K562 (cell line): ENCODE data around the gene NUDT1. TPM values are rescaled to one million over a fixed set of nuclear protein-coding genes. Genes with fewer than 3 reads are reported as not detected.

Experiments
- ATAC-seq: fragments of 200-7000 bp; cut with Tn5 transposase; 3 replicates; pipeline ENCODE4 v1.9.1; 2020; ENCODE audit warnings: moderate library complexity
- BruUV-seq: library from RNA; stranded (reverse); fragments of 400-500 nt; replicated peaks from 2 replicates; lab custom pipeline; 2021; lab: Mats Ljungman, UMichigan
- CTCF ChIA-PET: fragments of 300-600 bp; formaldehyde crosslinking; extraction: SDS; loops from one replicate; lab custom pipeline; 2021; ENCODE audit warnings: low intra/inter-chr PET ratio; lab: Yijun Ruan, JAX
- POLR2A ChIA-PET: fragments of 300-600, 350-650 bp; sonication (Branson Sonifier 250); formaldehyde crosslinking; extraction: SDS; loops from one replicate; lab custom pipeline; 2021; ENCODE audit warnings: antibody characterized with exemption, inconsistent platforms; lab: Yijun Ruan, JAX
- DNase-seq, 4 experiments: peaks; one replicate each; pipeline versions ENCODE4 v3.0.0 to v3.0.0-alpha.2; 2011 to 2018; ENCODE audit warnings: low spot score in 3 of 4, mixed read lengths in 3 of 4; ENCODE audit errors: extremely low read depth in 1 of 4
- FAIRE-seq: peaks from 2 replicates; lab custom pipeline; 2011; peaks lifted over from hg19 to GRCh38; lab: Jason Lieb, UNC
- H2AFZ ChIP-seq: 2 replicates; pipeline ENCODE4 v1.6.0; 2011; ENCODE audit warnings: low read depth, low read length, control low read depth, inconsistent platforms
- H3K27ac ChIP-seq: fragments of 200-600 bp; 3 replicates; pipeline ENCODE4 v1.8.0; 2011; ENCODE audit warnings: low read depth, mild to moderate bottlenecking, control low read depth, inconsistent platforms, low read length, moderate library complexity, mixed read lengths; ENCODE audit errors: extremely low read depth
- H3K27me3 ChIP-seq, 2 experiments: fragments of 300-600 bp in 1 of 2; 2 replicates in 1 of 2; 3 replicates in 1 of 2; pipeline versions ENCODE4 v1.6.0 to v1.8.0; 2011; ENCODE audit warnings: inconsistent platforms in 2 of 2, low read length in 2 of 2, mild to moderate bottlenecking in 1 of 2, mixed read lengths in 1 of 2, moderate library complexity in 1 of 2; ENCODE audit not compliant: control insufficient read depth in 2 of 2, insufficient read depth in 2 of 2
- H3K36me3 ChIP-seq: fragments of 300-600 bp; 3 replicates; pipeline ENCODE4 v1.8.0; 2011; ENCODE audit warnings: mild to moderate bottlenecking, low read length, inconsistent platforms; ENCODE audit not compliant: control insufficient read depth, insufficient read depth
- H3K4me1 ChIP-seq, 2 experiments: fragments of 200-600 bp in 1 of 2; replicated peaks in 1 of 2; 2 replicates in 1 of 2; 3 replicates in 1 of 2; pipeline versions ENCODE4 v1.5.1 to v1.8.0; 2011; ENCODE audit warnings: inconsistent platforms in 2 of 2, low read length in 2 of 2, mild to moderate bottlenecking in 1 of 2, mixed read lengths in 1 of 2, moderate library complexity in 1 of 2; ENCODE audit not compliant: control insufficient read depth in 2 of 2, insufficient read depth in 2 of 2
- H3K4me2 ChIP-seq: 2 replicates; pipeline ENCODE4 v1.6.1; 2011; ENCODE audit warnings: low read length, control low read depth, inconsistent platforms, mixed read lengths; ENCODE audit not compliant: insufficient read depth
- H3K4me3 ChIP-seq: fragments of 200-600 bp; sonication (generic), shearing (Covaris generic); 2 replicates; pipeline ENCODE4 v1.5.1; 2016; ENCODE audit warnings: control low read depth, inconsistent platforms
- H3K79me2 ChIP-seq: fragments of 200-600 bp; 3 replicates; pipeline ENCODE4 v1.8.0; 2011; ENCODE audit warnings: low read length, inconsistent platforms; ENCODE audit not compliant: control insufficient read depth, insufficient read depth
- H3K9ac ChIP-seq, 2 experiments: 2 replicates each; pipeline versions ENCODE4 v1.6.0 to v1.6.1; 2011; ENCODE audit warnings: low read depth in 2 of 2, low read length in 2 of 2, control low read depth in 1 of 2, inconsistent platforms in 1 of 2, mild to moderate bottlenecking in 1 of 2, mixed read lengths in 1 of 2; ENCODE audit not compliant: insufficient read depth in 1 of 2
- H3K9me1 ChIP-seq: one replicate; pipeline ENCODE4 v1.6.0; 2011; ENCODE audit warnings: inconsistent platforms, mild to moderate bottlenecking, low read length, moderate library complexity; ENCODE audit not compliant: control insufficient read depth, insufficient read depth
- H3K9me3 ChIP-seq: replicated peaks from 2 replicates; pipeline ENCODE4 v1.5.1; 2011; ENCODE audit warnings: low read depth, low read length, inconsistent platforms; ENCODE audit not compliant: control insufficient read depth, insufficient read depth
- H4K20me1 ChIP-seq: replicated peaks from 2 replicates; pipeline ENCODE4 v1.6.1; 2011; ENCODE audit warnings: low read length, inconsistent platforms, mixed read lengths; ENCODE audit not compliant: control insufficient read depth, insufficient read depth
- HMGN3 ChIP-seq: IDR thresholded peaks from 2 replicates; pipeline ENCODE4 v1.6.1; 2011; ENCODE audit warnings: borderline replicate concordance, low read depth, mild to moderate bottlenecking, mixed read lengths, low read length; ENCODE audit not compliant: insufficient read length; ENCODE audit errors: extremely low read depth
- NELFE ChIP-seq: IDR thresholded peaks from 2 replicates; pipeline ENCODE4 v1.6.1; 2011; ENCODE audit warnings: mild to moderate bottlenecking; ENCODE audit not compliant: insufficient read depth, insufficient read length
- RUNX1 ChIP-seq: sonication (generic); IDR thresholded peaks from 2 replicates; pipeline ENCODE4 v1.6.1; 2016; ENCODE audit warnings: antibody characterized with exemption, low read depth
- SMC3 ChIP-seq: conservative IDR thresholded peaks from 2 replicates; pipeline ENCODE4 v1.6.1; 2011; ENCODE audit warnings: low read depth, low read length, improper control_type of control experiment; ENCODE audit not compliant: insufficient read depth
- TGIF2 ChIP-seq: sonication (generic); formaldehyde crosslinking; IDR thresholded peaks from 2 replicates; pipeline ENCODE4 v1.8.1; 2022; ENCODE audit warnings: mild to moderate bottlenecking, missing genetic modification reagents, moderate library complexity
- ZKSCAN3 ChIP-seq: fragments of 250-450 bp; sonication (Bioruptor Pico); IDR thresholded peaks from 2 replicates; pipeline ENCODE4 v1.4.0; 2020
- ZNF41 ChIP-seq: fragments of 250-450 bp; sonication (Bioruptor Pico); conservative IDR thresholded peaks from 2 replicates; pipeline ENCODE4 v1.4.0; 2020; ENCODE audit warnings: mild to moderate bottlenecking
- ZNF589 ChIP-seq: fragments of 200-800 bp; sonication (Bioruptor generic); IDR thresholded peaks from 2 replicates; pipeline ENCODE4 v1.6.1; 2016; ENCODE audit warnings: low read depth, missing genetic modification characterization, missing compliant biosample characterization
- WGBS: fragments of 100-300 bp; shearing (Covaris generic); methylation state at CpG from one replicate; pipeline ENCODE4 v1.1.6; 2016; ENCODE audit warnings: low coverage, mixed read lengths; ENCODE audit not compliant: insufficient coverage; ENCODE audit errors: missing lambda C conversion rate; 5-methylcytosine and 5-hydroxymethylcytosine counted together
- in situ Hi-C: fragments of 300-500 bp; cut with MboI; formaldehyde crosslinking; loops from 4 replicates; pipeline ENCODE4 v1.15.0; 2018; ENCODE audit warnings: inconsistent platforms, mixed read lengths
- intact Hi-C: fragments of 100-400 bp; cut with micrococcal nuclease; formaldehyde crosslinking; loops from 2 replicates; pipeline ENCODE4 v1.14.2; 2022
- polyA plus RNA-seq, 8 experiments: library from polyadenylated mRNA; depleted of rRNA in 4 of 8; stranded (reverse) in 5 of 8; unstranded in 3 of 8; fragments of >200 nt; fragmentation: Nextera tagmentation in 2 of 8; fragmentation: Illumina TruSeq in 1 of 8; extraction: Ambion mirVana in 2 of 8; extraction: Trizol in 1 of 8; gene quantifications; 2 replicates each; pipeline versions ENCODE4 v1.2.1 to v1.2.3, GENCODE V29; 2011 to 2014; ENCODE audit warnings: inconsistent platforms in 1 of 8, missing spikeins in 1 of 8
- total RNA-seq, 7 experiments: library from RNA; depleted of rRNA in 6 of 7; stranded (reverse); fragments of >200 nt in 6 of 7; fragmentation: Illumina TruSeq in 2 of 7; extraction: Trizol in 2 of 7; gene quantifications; 2 replicates each; pipeline versions ENCODE4 v1.2.1 to v1.2.3, GENCODE V29; 2011 to 2021; ENCODE audit warnings: low replicate concordance in 1 of 7
- TF ChIP-seq, protein P1 (sequence below): fragments of 450-650 bp; IDR thresholded peaks from 2 replicates; pipeline ENCODE4 v1.6.1; 2017; ENCODE audit warnings: mild to moderate bottlenecking, moderate library complexity
- TF ChIP-seq, protein P2 (sequence below): fragments of 450-650 bp; IDR thresholded peaks from 2 replicates; pipeline ENCODE4 v1.6.1; 2018; ENCODE audit not compliant: partially characterized antibody
- TF ChIP-seq, protein P3 (sequence below): sonication (generic); formaldehyde crosslinking; IDR thresholded peaks from 2 replicates; pipeline ENCODE4 v1.8.1; 2022; ENCODE audit warnings: missing genetic modification reagents

Gene NUDT1
- total and polyA plus RNA-seq, 9 of the 15 experiments (the other 6 are each of a cell fraction or from before 2014, with no cell fraction given): 5.3 to 73.3 (median 29.6) TPM

DNA sequence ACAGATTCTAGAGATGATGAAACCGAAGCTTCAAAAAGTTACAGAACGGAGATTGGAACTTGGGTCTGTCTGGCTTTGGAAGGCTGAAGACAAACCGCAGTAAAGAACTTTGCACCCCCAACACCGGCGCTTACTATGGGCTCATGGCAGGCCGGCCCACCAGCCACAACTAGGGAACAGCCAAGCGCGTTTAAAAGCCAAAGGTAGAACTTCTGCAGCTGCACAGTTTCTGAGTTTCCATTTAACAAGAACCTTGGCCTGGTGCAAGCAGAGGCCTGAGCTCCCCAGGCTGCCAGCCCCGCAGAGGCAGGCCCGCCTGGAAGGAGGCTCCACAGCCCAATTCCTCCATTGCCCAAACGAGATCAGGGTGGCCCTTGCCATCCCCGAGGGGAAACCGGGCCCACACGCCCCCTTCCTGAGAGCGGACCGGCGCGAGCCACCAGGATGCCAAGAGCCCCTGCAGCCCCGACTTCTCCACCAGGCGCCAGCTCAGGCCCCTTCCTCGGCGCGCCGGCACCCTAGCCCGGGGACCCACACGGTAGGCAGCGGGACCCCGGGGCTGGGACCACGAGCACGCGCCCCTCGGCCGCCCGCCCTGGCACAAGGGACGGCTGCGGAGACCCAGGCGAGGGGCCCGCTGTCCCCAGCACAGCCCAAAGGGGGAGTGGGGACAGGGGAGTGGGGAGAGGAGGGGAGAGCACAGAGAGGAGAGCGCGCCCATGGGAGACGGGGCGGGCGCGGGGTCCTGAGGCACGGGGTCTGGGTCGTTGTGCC lies 9.8 kb upstream of the NUDT1 start (continued):
- no peak for TF ChIP-seq HMGN3
- TF ChIP-seq, all 486 proteins: peak for 9

DNA sequence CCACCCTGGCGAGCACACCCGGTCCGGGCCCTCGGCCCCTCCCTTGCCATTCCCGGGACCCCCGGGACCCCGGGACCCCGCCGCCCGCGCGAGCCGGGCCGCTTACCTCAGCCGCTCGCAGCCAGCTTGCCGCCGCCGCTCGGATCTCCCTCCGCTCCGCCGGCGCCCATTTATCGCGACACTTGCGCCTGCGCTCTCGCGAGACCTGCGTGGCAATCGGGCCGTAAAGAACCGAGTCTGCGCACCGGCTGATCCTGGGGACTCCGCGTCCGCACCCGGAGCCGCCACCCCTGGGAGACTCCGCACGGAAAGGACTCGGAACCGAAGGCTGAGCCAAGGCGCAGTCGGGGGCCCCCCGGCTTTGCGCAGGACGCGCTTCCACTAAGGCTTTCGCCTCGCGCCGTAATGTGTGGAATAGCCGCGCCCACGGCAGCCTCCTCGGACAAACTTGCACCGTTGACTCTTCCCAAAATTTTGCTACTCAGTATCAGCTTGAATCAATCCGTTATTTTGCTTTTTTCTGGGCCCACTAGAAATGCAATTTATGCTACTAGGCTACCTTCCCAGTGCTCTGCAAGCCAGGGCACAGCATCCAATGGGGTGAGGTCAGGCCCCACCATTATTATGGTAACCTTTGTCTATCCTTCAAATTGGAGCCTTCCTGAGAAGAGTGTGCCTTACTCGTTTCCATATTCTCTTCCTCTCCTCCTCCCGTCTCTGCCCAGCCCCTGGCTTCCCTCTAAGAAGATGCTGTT lies 9.1 kb upstream of the NUDT1 start, which contains the start of gene MAD1L1:
Gene MAD1L1, minus strand, starts transcription at position 180 of the 755 bp plus-strand sequence. CDS start 2,812 bp downstream, outside the sequence.
- DNase-seq (peak; percentile 88 to 94 (median 90)), ATAC-seq (peak; percentile 94), FAIRE-seq (peak; percentile 73)
- peak within 1 kb of the TSS; percentile 79 for H3K27ac ChIP-seq
- WGBS: under 1% methylated on average over 45 of the region's 63 CpGs
- in situ Hi-C loops: no loop called here
- H3K9me1 ChIP-seq: no peaks in the 10 kb centered on the region
- H3K27me3 ChIP-seq: no peaks in the 10 kb centered on the region
- ChIA-PET CTCF (interaction anchor here (0.6 kb wide), 1 partner anchor 82 kb away, joined by 3 read pairs; no protein-coding TSS in a partner anchor), POLR2A (interaction anchor here (0.6 to 1.8 kb wide), 12 partner anchors 9 to 224 kb away, joined by 3 to 8 read pairs (median 4); partner anchors contain the start of genes EIF3B, MRM2 and NUDT1)
- H3K9me3 ChIP-seq: no peaks in the 10 kb centered on the region
- BruUV-seq: no TSS peak
- peak within 1 kb of the TSS; percentile 94 for H2AFZ ChIP-seq
- peak within 1 kb of the TSS; percentile 97 for H3K4me2 ChIP-seq
- H3K36me3 ChIP-seq: peaks cover 66% of the 10 kb centered on the region; the same call in 2 of the 3 replicates
- H3K79me2 ChIP-seq: peaks cover 46% of the 10 kb centered on the region
- H3K9ac ChIP-seq: peak within 1 kb of the TSS; percentile 86 to 98
- H3K4me3 ChIP-seq: peak within 1 kb of the TSS; percentile 100
- peaks cover 3 to 13% of the 10 kb centered on the region in 2 experiments; a peak in 3 of 5 replicates for H3K4me1 ChIP-seq
- no peaks in the 10 kb centered on the region for H4K20me1 ChIP-seq
- intact Hi-C loops: no loop called here
- TF ChIP-seq RUNX1 (no peak), SMC3 (no peak), NELFE (no peak), ZNF41 (CRISPR knock-in tag) (no peak), TGIF2 (CRISPR knock-in tag) (no peak), ZNF589 (no peak), ZKSCAN3 (CRISPR knock-in tag) (no peak)
- TF ChIP-seq, protein P1, sequence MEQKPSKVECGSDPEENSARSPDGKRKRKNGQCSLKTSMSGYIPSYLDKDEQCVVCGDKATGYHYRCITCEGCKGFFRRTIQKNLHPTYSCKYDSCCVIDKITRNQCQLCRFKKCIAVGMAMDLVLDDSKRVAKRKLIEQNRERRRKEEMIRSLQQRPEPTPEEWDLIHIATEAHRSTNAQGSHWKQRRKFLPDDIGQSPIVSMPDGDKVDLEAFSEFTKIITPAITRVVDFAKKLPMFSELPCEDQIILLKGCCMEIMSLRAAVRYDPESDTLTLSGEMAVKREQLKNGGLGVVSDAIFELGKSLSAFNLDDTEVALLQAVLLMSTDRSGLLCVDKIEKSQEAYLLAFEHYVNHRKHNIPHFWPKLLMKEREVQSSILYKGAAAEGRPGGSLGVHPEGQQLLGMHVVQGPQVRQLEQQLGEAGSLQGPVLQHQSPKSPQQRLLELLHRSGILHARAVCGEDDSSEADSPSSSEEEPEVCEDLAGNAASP: no peak
- TF ChIP-seq, protein P2, sequence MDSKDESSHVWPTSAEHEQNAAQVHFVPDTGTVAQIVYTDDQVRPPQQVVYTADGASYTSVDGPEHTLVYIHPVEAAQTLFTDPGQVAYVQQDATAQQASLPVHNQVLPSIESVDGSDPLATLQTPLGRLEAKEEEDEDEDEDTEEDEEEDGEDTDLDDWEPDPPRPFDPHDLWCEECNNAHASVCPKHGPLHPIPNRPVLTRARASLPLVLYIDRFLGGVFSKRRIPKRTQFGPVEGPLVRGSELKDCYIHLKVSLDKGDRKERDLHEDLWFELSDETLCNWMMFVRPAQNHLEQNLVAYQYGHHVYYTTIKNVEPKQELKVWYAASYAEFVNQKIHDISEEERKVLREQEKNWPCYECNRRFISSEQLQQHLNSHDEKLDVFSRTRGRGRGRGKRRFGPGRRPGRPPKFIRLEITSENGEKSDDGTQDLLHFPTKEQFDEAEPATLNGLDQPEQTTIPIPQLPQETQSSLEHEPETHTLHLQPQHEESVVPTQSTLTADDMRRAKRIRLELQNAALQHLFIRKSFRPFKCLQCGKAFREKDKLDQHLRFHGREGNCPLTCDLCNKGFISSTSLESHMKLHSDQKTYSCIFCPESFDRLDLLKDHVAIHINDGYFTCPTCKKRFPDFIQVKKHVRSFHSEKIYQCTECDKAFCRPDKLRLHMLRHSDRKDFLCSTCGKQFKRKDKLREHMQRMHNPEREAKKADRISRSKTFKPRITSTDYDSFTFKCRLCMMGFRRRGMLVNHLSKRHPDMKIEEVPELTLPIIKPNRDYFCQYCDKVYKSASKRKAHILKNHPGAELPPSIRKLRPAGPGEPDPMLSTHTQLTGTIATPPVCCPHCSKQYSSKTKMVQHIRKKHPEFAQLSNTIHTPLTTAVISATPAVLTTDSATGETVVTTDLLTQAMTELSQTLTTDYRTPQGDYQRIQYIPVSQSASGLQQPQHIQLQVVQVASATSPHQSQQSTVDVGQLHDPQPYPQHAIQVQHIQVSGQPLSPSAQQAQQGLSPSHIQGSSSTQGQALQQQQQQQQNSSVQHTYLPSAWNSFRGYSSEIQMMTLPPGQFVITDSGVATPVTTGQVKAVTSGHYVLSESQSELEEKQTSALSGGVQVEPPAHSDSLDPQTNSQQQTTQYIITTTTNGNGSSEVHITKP: peak; percentile 79
- TF ChIP-seq, protein P3, sequence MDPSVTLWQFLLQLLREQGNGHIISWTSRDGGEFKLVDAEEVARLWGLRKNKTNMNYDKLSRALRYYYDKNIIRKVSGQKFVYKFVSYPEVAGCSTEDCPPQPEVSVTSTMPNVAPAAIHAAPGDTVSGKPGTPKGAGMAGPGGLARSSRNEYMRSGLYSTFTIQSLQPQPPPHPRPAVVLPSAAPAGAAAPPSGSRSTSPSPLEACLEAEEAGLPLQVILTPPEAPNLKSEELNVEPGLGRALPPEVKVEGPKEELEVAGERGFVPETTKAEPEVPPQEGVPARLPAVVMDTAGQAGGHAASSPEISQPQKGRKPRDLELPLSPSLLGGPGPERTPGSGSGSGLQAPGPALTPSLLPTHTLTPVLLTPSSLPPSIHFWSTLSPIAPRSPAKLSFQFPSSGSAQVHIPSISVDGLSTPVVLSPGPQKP: no peak
